HG02678 (cell line): Measurements from ENCODE around the gene STX8.

Experiments
- ATAC-seq: cut with Tn5 transposase; IDR thresholded peaks from one replicate; pipeline ENCODE4 v1.9.1; 2021; ENCODE audit warnings: mild to moderate bottlenecking, moderate library complexity; ENCODE audit not compliant: unreplicated experiment

STX8 gene

DNA sequence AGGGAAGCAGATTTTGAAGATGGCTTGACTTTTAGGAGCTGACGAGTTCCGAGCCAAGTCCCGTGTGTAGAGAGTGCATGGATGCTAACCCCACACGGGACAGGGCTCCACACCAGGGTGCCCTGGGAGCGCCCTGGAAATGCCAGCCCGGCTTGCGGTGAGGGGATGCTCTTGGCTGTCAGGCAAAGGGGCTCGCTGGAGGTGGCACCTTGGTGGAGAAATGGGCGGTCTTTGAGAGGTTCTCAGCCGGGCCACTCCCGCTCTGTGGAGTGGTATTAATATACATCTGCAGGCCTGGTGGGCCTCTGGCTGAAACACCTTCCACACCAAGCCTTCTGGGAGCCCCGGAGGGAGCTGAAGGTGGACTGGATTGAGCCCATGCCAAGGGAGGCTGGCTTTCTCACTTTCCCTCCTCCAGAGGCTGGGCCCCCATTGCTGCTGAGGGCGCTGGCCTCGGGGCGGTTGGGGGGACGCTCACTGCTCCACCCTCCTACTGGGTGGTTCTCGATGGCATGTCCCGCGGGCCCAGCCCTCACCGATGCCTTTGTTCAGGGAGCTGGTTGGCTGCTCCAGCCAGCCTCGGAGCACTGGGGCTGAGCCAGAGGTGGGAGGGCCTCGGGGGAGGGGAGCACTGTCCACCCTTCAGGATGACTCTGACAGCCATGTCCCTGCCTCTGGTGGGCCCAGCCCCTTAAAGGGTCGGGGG lies 344.0 kb downstream of the STX8 start:
- no peak for ATAC-seq

DNA sequence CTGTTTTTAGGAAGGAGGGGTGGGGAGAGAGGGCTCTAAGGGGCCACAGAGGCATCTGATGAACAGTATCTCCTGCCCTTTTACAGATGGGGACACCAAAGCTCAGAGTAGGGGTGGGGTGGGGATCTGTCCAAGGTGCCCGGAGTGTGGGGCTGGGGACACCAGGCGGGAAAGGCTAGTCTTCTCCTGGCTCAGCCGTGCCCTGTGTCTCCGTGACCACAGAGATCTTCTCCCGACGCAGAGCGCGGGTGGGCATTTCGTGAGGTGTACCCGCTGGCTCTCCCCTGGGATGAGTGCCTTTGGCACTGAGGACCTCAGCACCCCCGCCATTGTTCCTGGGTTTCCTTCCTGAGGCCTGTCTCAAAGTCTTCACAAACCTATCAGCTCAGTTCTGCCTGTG lies 344.8 kb downstream of the STX8 start:
- no peak for ATAC-seq

DNA sequence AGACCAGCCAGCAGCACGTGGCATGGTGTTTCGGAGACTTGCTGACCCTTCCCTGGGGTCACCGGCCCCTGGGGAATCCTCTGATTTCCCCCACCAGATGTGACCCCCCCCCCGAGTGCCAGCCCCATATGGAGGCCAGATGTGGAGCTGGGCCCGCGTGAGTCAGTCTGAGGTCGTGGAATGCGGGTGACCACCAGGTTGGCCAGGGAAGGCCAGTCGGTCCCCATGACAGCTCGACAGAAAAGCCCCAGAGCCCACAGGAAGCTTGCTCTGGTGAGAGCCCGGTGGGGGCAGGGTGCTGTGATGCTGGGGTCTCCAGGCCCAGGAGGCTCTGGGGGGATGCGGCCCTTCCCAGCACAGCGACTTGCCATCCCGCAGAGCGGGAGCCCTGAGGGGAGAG lies 345.3 kb downstream of the STX8 start:
- ATAC-seq: no peak

DNA sequence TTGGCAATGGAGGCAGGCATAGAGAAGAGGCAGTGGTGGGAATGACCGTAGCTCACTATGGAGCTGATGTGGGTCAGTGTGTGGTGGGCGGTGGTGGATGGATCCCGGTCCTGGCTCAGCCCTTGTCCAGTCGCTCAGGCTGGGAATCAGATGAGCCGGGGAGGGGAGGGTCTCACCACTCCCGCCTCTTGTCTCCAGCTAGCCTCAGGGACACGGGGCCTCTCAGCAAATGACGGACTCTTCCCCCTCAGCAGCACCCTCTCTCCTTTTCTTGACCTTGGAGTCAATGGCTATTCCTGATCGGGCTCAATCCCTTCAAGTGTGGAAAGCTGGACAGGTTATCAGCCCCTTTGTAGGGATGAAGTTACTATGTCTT lies 345.8 kb downstream of the STX8 start:
- no peak for ATAC-seq

DNA sequence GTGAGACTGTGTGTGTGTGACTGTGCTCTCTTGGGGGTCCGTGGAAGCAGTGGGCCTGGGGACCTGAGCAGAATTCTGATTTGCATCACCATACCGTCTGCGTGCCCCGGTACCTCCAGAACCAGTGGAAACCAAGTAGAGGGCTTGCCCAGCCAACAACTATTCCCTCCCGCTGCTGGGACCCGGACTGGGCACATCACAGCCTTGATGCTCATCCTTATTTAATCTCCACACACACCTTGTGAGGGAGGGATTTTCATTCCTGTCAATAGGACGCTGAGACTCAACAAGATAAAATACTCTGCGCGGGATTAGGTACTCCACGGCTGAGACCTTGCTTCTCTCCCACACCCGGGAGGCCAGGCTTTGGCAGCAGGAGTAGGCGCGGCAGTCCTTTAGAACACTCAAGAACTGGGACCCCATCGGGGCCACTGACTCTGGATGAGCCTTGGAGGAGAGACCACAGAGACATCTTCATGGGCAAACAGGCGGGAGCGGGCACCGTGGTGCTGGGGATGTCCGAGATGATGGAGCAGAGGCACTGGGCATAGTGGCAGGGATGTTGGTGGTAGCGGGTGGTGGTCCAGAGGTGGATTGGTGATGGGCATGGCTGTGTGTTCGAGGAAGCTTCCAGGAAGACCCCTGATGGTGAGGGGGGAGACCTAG lies 346.3 kb downstream of the STX8 start:
- no peak for ATAC-seq

DNA sequence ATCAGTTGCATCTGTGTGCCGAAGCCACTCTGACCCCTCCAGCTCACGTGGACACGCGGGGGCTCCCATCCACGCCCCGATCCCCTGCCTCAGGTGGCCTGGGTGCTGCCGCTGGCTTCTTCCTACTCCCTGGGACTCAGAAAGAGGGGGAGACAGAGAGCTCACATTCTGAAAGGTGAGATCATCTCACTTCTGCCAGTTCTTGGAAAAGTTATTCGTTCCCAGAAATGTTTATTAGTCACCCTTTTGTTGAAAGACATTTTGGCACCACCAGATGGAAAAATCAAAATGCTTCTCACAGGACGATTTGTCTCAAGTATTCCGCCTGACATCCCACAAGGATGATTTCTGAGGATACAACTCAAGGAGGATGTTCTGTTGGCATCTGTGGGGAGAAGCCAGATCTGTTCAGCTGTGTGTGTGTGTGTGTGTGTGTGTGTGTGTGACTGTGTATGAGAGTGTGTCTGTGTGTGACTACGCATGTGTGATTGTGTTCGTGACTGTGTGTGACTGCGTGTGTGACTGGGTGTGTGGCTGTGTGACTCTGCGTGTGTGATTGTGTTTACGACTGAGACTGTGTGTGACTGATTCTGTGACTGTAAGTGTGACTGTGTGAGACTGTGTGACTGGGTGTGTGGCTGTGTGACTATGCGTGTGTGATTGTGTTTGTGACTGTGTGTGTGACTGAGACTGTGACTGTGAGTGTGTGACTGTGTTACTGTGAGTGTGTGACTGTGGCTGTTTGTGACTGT lies 347.0 kb downstream of the STX8 start:
- no peak for ATAC-seq

DNA sequence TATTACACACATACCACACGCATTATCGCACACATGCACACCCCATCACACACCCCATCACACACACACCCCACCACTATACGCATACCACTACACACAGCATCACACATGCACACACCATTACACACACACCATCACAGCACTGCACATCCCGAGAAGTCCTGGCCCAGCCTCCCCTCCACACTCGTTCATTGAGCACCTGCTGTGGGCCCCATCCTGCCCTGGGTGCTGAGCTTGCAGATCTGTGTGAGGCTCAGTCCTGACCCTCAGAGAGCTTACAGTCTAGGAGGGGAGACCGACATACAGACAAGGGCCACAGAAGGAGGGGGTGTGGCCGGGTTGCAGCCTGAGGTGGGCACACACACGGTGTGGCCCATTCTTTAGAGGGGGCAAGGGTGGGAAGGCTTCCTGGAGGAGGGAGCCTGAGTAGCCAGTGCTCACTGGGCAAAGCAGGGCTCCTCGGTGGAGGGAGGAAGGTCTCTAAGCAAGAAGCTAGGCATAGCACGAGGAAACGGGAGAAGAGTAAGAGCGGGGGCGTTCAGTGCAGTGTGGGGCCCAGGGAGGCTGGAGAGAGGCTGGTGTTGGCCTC lies 347.7 kb downstream of the STX8 start:
- ATAC-seq: no peak

DNA sequence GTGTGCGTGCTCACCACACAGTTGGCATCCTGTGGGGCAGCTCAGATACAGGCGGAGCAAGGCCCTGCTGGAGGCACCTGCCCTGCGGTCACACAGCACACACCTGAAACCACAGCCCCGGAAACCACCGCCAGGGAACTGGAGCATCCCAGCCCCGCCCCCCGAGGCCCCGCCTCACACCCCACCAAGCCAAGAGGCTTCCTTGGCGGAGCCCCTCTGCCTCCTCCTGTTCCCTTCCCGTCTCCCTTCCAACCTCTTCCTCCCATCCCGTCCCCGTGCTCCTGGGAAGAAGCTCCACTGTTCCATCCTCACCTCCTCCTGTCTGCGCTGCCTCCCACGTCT lies 348.9 kb downstream of the STX8 start:
- ATAC-seq: no peak

DNA sequence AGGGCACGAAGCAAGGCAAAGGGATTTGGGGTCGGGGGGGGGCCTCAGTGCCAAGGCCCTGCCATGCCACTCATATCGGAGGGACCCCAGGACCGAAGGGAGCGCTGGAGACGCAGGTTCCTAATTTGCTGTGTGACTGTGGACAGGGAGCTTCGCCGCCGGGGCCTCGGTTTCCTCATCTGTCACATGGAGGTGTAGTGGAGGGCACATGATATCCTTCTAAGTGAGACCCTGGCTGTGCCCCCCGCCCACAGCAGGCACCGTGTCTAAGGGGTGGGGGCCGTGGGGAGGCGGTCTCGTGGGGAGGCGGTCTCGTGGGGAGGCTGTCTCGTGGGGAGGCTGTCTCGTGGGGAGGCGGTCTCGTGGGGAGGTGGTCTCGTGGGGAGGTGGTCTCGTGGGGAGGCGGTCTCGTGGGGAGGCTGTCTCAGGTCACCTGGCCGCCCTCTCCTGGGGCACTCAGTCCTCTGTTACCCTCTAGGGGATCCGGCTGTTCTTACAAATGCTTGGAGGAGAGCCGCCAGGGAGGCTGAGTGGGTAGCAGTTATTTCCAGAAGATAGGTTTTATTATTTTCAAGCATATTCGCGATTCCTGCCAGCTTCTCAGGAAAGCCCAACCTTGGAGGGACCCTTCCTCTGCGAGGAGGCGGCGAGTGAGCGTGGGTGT lies 349.4 kb downstream of the STX8 start:
- ATAC-seq: no peak

DNA sequence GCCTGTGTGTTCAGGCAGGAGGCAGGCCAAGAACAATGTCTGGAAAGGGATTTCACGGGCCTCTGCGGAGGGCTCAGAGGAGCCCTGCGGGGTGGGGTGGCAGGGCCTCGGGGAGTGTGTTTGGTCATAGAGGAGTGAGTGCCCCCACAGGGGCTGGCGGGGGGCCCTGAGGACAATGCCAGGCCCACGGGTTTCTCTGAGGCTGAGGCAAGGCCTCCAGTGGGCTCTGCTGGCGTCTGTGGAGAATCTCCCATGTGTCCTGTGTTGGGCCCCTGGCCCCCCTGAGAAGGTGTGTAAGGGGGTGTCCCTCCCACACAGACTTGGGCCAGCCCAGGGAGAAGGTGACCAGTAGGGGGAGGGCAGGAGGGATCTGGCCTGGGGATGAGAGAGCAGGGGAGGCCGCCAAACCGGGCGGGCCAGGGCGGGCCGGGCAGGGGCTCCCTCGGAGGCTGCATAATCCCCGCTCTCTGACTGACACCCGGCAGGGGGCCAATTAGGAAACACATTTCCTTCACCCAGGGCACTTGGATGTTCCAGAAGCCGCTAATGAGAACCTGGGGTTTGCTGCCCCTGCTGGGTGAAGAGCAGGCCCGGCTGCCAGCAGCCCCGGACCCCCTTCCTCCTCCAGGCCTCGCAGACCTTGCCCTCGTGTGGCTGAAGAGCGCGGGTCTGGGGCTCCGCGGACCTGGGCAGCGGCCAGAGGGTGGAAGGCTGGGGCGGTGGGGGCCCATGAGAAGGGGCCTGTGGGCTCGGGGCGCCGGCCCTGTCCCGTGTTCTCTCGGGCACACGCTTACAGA lies 350.1 kb downstream of the STX8 start:
- no peak for ATAC-seq

DNA sequence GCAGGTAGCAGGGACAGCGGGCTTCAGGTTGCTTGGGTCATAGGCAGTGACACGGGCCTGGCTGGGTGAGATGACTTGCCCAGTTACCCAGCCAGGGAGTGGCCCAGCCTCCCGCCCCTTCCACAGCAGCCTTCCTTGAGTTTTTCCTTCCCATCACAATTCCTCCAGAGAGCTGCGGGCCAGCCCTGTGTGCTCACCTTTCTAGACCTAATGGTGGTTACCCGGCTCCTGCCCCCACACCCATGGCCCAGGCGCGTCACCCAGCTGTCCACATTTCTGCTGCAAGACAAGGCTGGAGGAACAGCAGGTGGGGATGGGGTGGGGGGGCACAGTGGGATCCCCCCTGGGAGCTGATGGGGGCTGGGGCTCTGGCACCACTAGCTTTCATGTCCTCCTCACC lies 351.1 kb downstream of the STX8 start:
- ATAC-seq: no peak

DNA sequence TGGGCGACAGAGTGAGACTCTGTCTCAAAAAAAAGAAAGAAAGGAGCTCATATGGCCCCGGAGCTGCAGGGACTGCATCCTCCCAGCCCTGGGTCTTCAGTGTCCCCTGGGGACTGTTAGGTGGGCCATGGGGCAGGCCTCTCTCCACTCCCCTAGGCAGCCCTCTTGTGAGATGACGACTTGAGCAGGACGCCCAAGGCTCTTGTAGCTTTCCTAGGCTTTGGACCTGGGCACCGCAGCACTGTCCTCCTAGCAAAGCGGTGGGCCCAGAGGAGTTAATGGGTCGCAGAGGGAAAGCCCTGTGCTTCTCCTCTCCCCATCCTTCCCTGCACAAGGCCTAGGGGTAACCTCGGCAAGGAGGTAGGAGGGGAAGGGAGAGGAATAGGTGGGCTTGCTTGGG lies 352.1 kb downstream of the STX8 start:
- no peak for ATAC-seq

DNA sequence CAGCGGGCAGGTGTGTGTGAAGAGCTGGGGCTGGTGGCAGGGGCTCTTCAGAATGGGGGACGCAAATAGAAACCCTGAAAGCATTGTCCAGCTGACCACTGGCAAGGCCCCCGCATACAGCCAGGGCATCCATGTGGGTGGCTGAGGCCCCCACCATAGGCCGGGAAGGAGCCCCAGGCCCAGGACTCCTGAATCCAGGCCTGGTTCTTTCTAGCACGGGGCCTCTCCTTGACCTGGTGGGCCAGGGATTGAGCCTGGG lies 353.8 kb downstream of the STX8 start:
- no peak for ATAC-seq

DNA sequence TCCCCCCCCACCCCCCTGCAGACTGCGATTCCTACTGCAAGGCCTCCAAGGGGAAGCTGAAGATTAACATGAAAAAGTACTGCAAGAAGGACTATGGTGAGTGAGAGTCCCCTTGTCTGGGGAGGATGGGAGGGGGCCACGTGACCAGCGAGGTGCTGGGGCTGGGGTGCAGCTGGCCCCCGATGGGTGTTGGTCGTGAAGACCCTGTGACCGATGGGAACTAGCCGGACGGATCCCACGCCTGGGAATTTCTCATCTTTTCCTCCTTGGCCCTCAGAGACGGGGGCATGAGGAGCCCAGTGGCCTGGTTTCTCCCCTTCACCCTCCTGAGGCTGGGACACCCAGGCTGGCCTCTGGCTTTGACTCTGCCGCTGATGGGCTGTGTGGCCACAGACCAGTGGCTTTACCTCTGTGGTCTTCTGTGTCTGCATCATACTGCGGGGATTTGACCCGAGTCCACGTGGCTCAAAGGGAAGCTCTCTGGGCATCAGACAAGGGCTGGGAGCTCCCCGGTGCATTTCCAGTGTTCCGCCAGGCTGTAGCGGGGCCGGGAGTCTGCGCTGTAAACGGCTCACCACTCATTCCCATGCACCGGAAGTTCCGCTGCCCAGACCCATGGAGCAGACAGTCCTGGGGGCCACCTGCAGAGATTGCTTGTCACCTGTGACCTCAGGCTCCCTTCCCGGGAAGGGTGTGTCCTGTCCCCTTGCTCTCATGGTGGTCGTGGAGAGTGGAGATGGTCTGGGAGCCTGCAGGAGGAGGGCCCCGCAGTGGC lies 354.3 kb downstream of the STX8 start:
- no peak for ATAC-seq

DNA sequence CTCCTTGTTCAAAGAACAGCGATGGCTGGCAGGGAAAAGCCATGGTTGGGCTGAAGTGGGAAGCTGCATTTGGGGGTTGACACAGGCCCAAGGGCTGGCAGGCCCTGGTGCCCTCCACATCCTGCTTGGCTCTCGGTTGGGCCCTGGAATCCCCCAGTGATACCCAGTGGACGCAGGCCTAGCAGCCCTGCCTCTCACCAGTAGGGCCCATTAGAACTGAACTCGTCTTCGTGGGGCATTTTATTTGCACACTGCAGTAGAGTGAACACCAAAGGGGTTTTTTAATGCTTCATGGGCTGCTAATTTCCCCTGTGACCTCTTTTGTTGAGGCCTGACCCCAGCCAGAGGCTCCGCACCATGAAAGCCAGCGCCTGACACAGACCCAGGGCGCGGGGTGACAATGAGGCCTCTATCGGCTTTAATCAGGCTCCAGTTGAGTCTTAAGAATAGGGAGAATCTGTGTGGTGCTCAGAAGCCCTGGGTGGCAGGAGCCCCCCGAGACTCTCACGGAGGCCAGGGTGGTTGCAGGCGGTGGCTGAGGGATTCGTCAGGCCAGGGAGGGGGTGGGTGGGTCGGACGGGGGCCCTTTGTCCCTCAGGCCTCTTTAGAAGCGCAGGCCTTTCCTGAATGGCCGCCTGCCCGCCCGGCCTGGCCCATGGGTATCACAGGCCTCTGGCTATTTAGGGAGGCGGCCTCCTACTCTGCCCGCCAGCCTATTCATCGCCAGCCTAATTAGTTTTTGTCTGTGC lies 355.0 kb downstream of the STX8 start:
- no peak for ATAC-seq

DNA sequence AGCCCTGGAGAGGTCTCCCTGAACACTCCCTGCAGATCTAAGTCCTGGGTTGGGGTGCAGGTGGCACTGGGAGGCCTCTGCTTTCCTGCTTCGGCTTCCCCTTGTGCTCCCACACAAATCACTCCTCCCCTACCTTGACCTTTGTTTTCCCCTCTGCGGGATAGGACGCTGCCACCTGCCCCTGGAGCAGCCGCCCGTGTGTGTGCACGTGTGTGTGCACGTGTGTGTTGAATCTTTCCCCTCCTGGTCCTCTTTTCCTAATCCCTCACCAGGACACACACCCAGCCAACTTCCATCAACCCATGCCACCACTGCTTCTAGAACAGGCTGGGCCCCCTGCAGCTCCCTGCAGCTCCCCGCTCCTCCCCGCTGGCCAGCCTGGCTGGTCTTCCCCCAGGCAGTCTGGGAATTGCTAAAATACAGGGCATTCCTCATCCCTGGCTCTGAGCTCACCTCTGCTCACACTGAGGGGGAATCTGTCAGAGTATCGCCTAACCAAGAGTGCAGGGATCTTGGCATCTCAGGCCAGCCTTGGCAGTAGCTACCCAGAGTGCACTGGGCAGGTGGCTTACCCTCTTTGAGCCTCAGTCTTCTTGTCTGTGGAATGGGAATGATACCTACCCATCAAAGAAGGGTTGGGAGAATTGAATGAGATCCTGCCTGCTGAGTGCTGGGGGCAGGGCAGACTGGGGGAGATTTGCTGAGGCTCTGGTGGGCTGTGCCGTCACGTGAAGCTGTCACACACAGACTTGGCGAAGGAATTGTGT lies 355.8 kb downstream of the STX8 start:
- ATAC-seq: no peak

DNA sequence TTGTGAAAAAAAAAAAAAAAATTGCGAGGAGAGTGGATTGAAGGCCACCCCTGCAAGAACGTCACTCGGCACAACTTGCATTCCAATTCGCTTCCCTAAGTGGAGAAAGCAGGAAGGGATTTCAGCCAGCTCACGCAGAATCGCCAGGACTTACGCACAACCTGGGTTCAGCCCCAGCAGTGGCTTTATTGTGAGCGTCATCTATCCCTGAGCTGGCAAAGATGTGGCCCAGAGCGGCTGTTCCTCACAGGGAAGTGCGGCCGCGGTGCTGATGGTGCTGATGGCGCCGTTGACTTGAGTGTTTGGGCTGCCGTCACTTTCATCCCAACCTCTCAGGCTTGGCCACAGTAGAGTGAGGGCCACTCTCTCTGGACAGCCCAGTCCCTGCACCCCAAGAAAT lies 356.7 kb downstream of the STX8 start:
- ATAC-seq: no peak

DNA sequence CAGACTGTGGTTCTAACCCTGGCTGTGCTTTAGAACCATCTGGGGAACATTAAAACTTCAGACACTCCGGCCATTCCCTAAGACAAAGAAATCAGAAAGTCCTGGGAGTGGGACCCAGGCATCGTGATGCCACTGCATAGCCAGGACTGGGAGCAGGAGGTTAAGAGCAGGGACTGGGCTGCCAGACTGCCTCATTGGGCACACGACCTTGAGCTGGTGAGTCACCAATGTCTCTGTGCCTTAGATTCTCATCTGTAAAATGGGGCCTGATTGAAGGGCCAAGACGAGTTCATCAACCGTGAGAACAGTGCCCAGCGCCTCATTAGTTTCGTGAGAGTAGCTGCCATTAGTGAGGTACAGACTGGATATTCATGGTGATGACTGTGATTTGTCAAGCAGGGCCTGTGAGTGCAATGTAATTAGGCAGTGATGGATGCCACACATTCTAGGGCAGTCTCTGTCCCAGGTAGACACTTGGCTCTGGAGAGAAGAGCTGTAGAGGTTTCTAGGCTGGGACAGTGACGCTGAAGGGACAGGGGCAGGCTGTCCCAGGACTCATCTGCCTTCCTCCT lies 357.5 kb downstream of the STX8 start:
- no peak for ATAC-seq
